BJ (cell line): ENCODE measurements around the gene CCL19. TPM values are rescaled to one million over a fixed set of nuclear protein-coding genes. Genes with fewer than 3 reads are reported as not detected.

Source experiments
- CTCF ChIA-PET: fragments of 350-600 bp; formaldehyde crosslinking; extraction: SDS; loops from one replicate; lab custom pipeline; 2021; ENCODE audit warnings: antibody characterized with exemption, inconsistent platforms; lab: Yijun Ruan, JAX
- POLR2A ChIA-PET: fragments of 300-600 bp; sonication (Branson Sonifier 250); formaldehyde crosslinking; extraction: SDS; loops from one replicate; lab custom pipeline; 2021; ENCODE audit warnings: antibody characterized with exemption; lab: Charles Lee
- DNase-seq: peaks from one replicate; pipeline ENCODE4 v3.0.0-alpha.2; 2011; ENCODE audit warnings: low read depth
- H3K27me3 ChIP-seq: 2 replicates; pipeline ENCODE4 v1.6.0; 2011; ENCODE audit warnings: low read length; ENCODE audit not compliant: control insufficient read depth, insufficient read depth
- H3K36me3 ChIP-seq: 2 replicates; pipeline ENCODE4 v1.5.1; 2011; ENCODE audit warnings: low read length; ENCODE audit not compliant: control insufficient read depth, insufficient read depth
- H3K4me3 ChIP-seq: 2 replicates; pipeline ENCODE4 v1.5.1; 2011; ENCODE audit warnings: low read depth, mild to moderate bottlenecking, control low read depth, low read length
- polyA plus RNA-seq: library from polyadenylated mRNA; depleted of rRNA; stranded (reverse); fragments of >200 nt; gene quantifications from 2 replicates; pipeline ENCODE4 v1.2.3, GENCODE V29; 2011
- TF ChIP-seq, protein P1 (sequence below): IDR thresholded peaks from 2 replicates; pipeline ENCODE4 v1.5.1; 2011; ENCODE audit warnings: low read depth, mild to moderate bottlenecking, control low read depth, inconsistent platforms, low read length, moderate library complexity; ENCODE audit not compliant: insufficient read depth

Gene CCL19
- polyA plus RNA-seq, 1 experiment: not detected

DNA sequence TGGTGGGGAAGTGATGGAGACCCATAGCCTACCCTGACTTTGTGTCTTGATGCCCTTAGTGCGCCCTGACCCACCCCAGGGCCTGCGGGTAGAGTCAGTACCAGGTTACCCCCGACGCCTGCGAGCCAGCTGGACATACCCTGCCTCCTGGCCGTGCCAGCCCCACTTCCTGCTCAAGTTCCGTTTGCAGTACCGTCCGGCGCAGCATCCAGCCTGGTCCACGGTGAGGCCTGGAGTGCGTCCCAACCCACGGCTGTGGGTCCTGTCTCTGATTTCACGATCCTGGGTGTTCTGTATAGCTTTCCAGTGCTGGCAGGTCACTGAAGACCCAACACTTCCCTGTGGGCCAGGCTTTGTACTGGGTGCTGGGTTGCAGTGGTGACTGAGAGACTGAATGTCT lies 32.6 kb downstream of the CCL19 start:
- CTCF ChIA-PET: interaction anchor here (0.5 to 1.8 kb wide), 2 partner anchors 44 to 393 kb away, joined by 3 to 5 read pairs; no protein-coding TSS in a partner anchor
- DNase-seq: no peak
- Histone ChIP-seq H3K36me3 (peaks cover 4% of the 10 kb centered on the region), H3K27me3 (no peaks in the 10 kb centered on the region), H3K4me3 (no peak overlapping the region)
- POLR2A ChIA-PET: no interaction called here
- TF ChIP-seq, protein P1, sequence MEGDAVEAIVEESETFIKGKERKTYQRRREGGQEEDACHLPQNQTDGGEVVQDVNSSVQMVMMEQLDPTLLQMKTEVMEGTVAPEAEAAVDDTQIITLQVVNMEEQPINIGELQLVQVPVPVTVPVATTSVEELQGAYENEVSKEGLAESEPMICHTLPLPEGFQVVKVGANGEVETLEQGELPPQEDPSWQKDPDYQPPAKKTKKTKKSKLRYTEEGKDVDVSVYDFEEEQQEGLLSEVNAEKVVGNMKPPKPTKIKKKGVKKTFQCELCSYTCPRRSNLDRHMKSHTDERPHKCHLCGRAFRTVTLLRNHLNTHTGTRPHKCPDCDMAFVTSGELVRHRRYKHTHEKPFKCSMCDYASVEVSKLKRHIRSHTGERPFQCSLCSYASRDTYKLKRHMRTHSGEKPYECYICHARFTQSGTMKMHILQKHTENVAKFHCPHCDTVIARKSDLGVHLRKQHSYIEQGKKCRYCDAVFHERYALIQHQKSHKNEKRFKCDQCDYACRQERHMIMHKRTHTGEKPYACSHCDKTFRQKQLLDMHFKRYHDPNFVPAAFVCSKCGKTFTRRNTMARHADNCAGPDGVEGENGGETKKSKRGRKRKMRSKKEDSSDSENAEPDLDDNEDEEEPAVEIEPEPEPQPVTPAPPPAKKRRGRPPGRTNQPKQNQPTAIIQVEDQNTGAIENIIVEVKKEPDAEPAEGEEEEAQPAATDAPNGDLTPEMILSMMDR: no peak

- Histone ChIP-seq H3K36me3 (peaks cover 4% of the 10 kb centered on the region), H3K27me3 (no peaks in the 10 kb centered on the region), H3K4me3 (no peak overlapping the region)
- ChIA-PET POLR2A (no interaction called here), CTCF (interaction anchor here (0.7 to 4.2 kb wide), 4 partner anchors 7 to 66 kb away, joined by 3 to 42 read pairs (median 6); partner anchors contain the start of gene GALT)
- TF ChIP-seq, protein P1: no peak
- DNase-seq: no peak
Observed at GRCh38 chr9:34656992-34657391, 34.1 kb downstream of the CCL19 start.

GRCh38 chr9:34655394-34655793 lies 35.7 kb downstream of the CCL19 start:
- ChIA-PET CTCF (interaction anchor here (1.4 to 4.2 kb wide), 3 partner anchors 9 to 47 kb away, joined by 3 to 42 read pairs (median 5); no protein-coding TSS in a partner anchor), POLR2A (no interaction called here)
- Histone ChIP-seq H3K27me3 (no peaks in the 10 kb centered on the region), H3K4me3 (no peak overlapping the region), H3K36me3 (peaks cover 4% of the 10 kb centered on the region)
- no peak for DNase-seq
- TF ChIP-seq, protein P1: no peak

DNA sequence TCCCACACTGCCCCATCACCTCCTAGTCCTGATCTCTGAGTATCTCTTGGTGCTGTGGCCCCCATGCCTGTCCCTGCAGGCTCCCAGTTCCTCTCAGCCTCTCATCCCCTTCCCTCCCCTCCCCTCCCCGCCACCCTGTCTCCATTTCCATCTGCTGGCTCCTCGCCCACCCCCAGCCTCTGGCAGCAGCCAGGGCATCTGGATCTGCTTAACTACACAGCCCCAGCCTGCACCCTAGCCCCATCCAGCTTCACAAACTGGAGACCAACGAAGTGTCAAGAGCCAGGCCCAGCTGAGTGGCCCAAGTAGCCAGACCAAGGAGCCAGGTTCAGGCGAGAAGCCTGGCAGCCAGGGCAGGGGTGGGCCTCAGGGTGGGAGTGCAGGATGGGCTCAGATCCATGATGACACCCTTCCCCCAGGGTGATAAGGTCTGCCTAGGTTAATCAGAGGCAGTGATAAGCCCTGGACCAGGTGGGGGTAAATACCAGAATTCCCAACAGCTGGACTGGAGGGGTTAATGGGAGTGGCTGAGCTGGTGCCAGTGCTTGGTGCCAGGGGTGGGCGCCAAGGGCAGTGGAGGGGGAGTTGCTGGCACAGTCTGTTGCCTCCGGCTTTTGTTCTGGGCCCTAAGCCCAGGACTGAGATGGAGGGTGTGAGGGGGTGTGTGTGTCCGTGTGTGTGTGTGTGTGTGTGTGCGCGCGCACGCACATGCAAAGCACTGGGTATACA lies 36.6 kb downstream of the CCL19 start:
- H3K36me3 ChIP-seq: peaks cover 2% of the 10 kb centered on the region
- no peaks in the 10 kb centered on the region for H3K27me3 ChIP-seq
- CTCF ChIA-PET: interaction anchor here (0.7 to 4.2 kb wide), 5 partner anchors 10 to 48 kb away, joined by 3 to 42 read pairs (median 5); no protein-coding TSS in a partner anchor
- POLR2A ChIA-PET: interaction anchor here (1.4 kb wide), 1 partner anchor 11 kb away, joined by 6 read pairs; no protein-coding TSS in a partner anchor
- TF ChIP-seq, protein P1: no peak
- no peak for DNase-seq
- H3K4me3 ChIP-seq: no peak overlapping the region
